Activated T-helper 1 cell treated with anti-CD3 and anti-CD28 coated beads, Interleukin-12 subunit alpha, Interleukin-12 subunit beta, Interleukin-2, Interleukin-4 antibody, amounts not matched to agents 30 ng/mL and 10 ng/mL and 1 ng/mL, durations not matched to agents 14 hours and 24 hours and 36 hours (primary cell): ENCODE measurements around the gene ATF4. TPM values are rescaled to one million over a fixed set of nuclear protein-coding genes. Genes with fewer than 3 reads are reported as not detected.
A peak's percentile ranks its signal among the peaks of the same experiment; 100 is the strongest.

Experiments used
- DNase-seq: peaks from one replicate; pipeline ENCODE4 v3.0.0; 2021; ENCODE audit warnings: low spot score
- H3K27ac Mint-ChIP-seq: one replicate; pipeline ENCODE4 v1.8.0; 2021; ENCODE audit warnings: mild to moderate bottlenecking, mixed read lengths
- H3K27me3 Mint-ChIP-seq: one replicate; pipeline ENCODE4 v1.8.0; 2022; ENCODE audit warnings: mild to moderate bottlenecking, moderate library complexity, mixed read lengths; ENCODE audit not compliant: insufficient read depth
- H3K36me3 Mint-ChIP-seq: one replicate; pipeline ENCODE4 v1.8.0; 2021; ENCODE audit warnings: low read depth, mixed read lengths
- H3K4me1 Mint-ChIP-seq: one replicate; pipeline ENCODE4 v1.8.0; 2021; ENCODE audit warnings: low read depth, mixed read lengths
- H3K4me3 Mint-ChIP-seq: one replicate; pipeline ENCODE4 v1.8.0; 2021; ENCODE audit warnings: mild to moderate bottlenecking, moderate library complexity, mixed read lengths
- H3K9me3 Mint-ChIP-seq: one replicate; pipeline ENCODE4 v1.8.0; 2021; ENCODE audit warnings: mixed read lengths
- intact Hi-C: fragments of 100-400 bp; cut with micrococcal nuclease; formaldehyde crosslinking; loops from one replicate; pipeline ENCODE4 v1.15.1; 2024
- total RNA-seq: library from RNA; stranded (reverse); gene quantifications from 2 replicates; pipeline ENCODE4 v1.2.3, GENCODE V29; 2022

ATF4 gene
- total RNA-seq, 1 donor from 2014 or later = 387 TPM

DNA sequence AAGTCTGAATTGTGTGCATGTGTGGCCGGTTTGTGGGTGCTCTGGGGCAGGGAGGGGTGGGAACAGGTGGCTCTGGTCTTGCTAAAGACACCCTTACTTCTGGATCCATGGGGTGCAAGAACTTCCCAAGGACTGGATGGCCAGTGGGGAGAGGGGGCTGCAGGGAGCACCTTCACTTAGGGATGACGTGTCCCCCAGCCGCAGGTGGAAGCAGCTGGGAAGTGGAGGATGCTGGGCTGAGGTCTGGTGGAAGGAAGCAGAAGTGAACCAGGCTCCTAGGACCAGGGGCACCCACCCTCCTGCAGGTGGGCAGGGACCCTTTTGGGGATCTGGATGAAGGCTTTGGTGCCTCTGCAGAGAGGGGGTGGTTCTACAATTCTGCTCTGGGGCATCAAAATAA is 28.2 kb upstream of the ATF4 start:
- H3K36me3 Mint-ChIP-seq = no peaks in the 10 kb centered on the region
- no peak overlapping the region for H3K4me3 Mint-ChIP-seq
- peaks cover 2% of the 10 kb centered on the region for H3K27me3 Mint-ChIP-seq
- no peak for DNase-seq
- H3K9me3 Mint-ChIP-seq = no peaks in the 10 kb centered on the region
- intact Hi-C loops = no loop called here
- peaks cover 25% of the 10 kb centered on the region for H3K4me1 Mint-ChIP-seq
- H3K27ac Mint-ChIP-seq = no peak overlapping the region

- H3K4me3 Mint-ChIP-seq = no peak overlapping the region
Observed at GRCh38 chr22:39493759-39494158, 26.6 kb upstream of the ATF4 start.

DNA sequence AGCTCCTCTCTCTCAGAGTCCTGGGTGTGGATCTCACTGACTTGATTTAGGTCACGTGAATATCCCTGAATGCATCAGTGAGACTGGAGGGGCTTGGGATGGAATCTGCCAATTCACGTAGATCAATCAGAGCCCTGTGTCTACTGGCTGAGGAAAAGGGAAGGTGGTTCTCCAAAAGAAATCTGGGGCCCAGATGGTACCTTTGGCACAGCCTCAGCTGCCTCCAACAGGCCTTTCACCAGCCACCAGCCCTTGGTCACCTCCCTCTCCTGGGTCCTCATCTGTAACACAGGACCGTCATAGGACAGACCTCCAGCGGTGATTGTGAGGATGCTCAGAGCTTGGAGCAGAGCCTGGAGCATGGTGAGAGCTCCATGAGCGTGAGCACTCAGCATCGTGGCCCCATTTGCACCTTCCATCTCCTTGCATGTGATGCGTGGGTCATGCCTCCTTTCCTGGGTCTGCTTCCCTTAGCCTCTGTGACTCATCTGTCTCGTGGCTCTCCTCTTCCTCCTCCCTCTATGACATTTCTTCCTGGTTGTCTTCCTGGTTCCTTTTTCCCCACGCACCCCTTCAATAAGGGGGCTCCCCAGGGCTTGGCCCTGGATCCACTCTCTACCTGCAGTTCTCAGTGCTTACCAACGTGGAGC is 25.8 kb upstream of the ATF4 start:
- peaks cover 5% of the 10 kb centered on the region for H3K27me3 Mint-ChIP-seq

More at GRCh38 chr22:39493759-39494158, 26.6 kb upstream of the ATF4 start:
- no peaks in the 10 kb centered on the region for H3K9me3 Mint-ChIP-seq
- H3K36me3 Mint-ChIP-seq = no peaks in the 10 kb centered on the region
- peaks cover 25% of the 10 kb centered on the region for H3K4me1 Mint-ChIP-seq
- intact Hi-C loops = loop anchor here (1.0 kb wide), 2 partner anchors 21 to 27 kb away; partner anchors contain the start of gene ATF4
- H3K27me3 Mint-ChIP-seq = peaks cover 5% of the 10 kb centered on the region
- no peak for DNase-seq
- no peak overlapping the region for H3K27ac Mint-ChIP-seq

DNA sequence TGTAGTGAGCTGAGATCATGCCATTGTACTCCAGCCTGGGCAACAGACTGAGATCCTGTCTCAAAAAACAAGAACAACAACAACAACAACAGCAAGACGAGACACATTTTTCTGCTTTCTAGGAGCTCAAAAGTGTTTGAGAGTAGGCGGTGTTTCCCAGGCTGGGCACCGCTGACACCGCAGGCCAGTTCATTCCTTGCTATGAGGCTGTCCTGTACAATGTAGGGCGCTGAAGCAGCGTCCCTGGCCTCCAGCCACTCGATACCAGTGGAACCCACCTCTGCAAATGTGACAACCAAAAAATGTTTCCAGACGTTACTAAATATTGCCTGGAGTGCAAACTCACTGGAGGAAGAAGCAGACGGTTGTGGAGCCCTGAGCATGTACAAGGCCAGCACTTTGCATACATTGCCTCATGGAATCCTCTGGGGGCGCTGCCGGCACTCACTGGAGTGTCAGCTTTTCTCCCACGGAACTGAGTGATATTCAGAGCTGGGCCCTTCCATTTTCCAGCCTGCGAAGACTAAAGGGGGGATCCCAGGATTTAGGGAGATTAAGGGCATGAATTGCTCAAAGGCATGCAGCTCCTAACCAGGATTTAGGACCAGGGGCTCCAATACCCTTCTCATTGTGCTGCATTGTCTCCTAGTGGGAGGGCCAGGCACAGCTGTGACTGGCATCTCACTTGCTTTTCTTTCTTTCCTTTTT is 24.1 kb upstream of the ATF4 start:
- H3K4me3 Mint-ChIP-seq = no peak overlapping the region
- no peaks in the 10 kb centered on the region for H3K9me3 Mint-ChIP-seq
- H3K4me1 Mint-ChIP-seq = peaks cover 16% of the 10 kb centered on the region
- no peaks in the 10 kb centered on the region for H3K36me3 Mint-ChIP-seq
- H3K27ac Mint-ChIP-seq = no peak overlapping the region
- intact Hi-C loops = loop anchor here (1.0 kb wide), 1 partner anchor 33 kb away; no protein-coding TSS in a partner anchor
- peak; percentile 40 for DNase-seq
- peaks cover 7% of the 10 kb centered on the region for H3K27me3 Mint-ChIP-seq

More for the DNA sequence above, 25.8 kb upstream of the ATF4 start:
- no peak for DNase-seq
- no peaks in the 10 kb centered on the region for H3K9me3 Mint-ChIP-seq
- no peaks in the 10 kb centered on the region for H3K36me3 Mint-ChIP-seq
- H3K4me1 Mint-ChIP-seq = peaks cover 24% of the 10 kb centered on the region
- H3K4me3 Mint-ChIP-seq = no peak overlapping the region
- intact Hi-C loops = loop anchor here (1.0 kb wide), 1 partner anchor 542 kb away; no protein-coding TSS in a partner anchor
- no peak overlapping the region for H3K27ac Mint-ChIP-seq

DNA sequence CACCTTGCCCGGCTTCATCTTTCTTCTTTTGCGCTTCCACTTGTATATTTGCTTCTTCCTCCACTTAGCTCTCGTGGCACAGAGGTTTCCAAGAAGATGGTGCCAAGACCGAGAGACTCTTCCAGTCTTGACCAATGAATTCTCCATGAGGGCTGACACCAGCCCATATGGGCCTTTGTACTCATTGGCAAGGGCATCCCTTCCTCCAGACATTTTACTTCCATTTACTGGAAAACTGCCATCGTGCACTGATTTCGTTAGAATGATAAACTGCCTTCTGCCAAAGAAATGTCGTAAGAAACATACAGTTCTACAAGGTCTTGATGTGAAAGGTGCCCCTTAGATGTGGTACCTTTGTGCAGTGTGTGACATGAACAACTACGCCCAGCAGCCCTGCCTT is 22.9 kb upstream of the ATF4 start:
- no peak for DNase-seq
- Mint-ChIP-seq H3K27me3 (peaks cover 5% of the 10 kb centered on the region), H3K9me3 (no peaks in the 10 kb centered on the region), H3K36me3 (peaks cover 2% of the 10 kb centered on the region), H3K4me1 (peaks cover 25% of the 10 kb centered on the region), H3K27ac (peak overlapping the region; percentile 40), H3K4me3 (no peak overlapping the region)
- intact Hi-C loops = no loop called here

- Mint-ChIP-seq H3K4me3 (no peak overlapping the region), H3K27me3 (peaks cover 5% of the 10 kb centered on the region), H3K27ac (no peak overlapping the region), H3K4me1 (peaks cover 24% of the 10 kb centered on the region), H3K36me3 (peaks cover 2% of the 10 kb centered on the region), H3K9me3 (no peaks in the 10 kb centered on the region)
- DNase-seq = no peak
- intact Hi-C loops = no loop called here
Observed at GRCh38 chr22:39498368-39498767, 22.0 kb upstream of the ATF4 start.

GRCh38 chr22:39498802-39499201 is 21.6 kb upstream of the ATF4 start:
- Mint-ChIP-seq H3K4me3 (no peak overlapping the region), H3K27me3 (peaks cover 5% of the 10 kb centered on the region), H3K27ac (no peak overlapping the region), H3K9me3 (no peaks in the 10 kb centered on the region), H3K36me3 (peaks cover 6% of the 10 kb centered on the region), H3K4me1 (peaks cover 24% of the 10 kb centered on the region)
- intact Hi-C loops = no loop called here
- DNase-seq = no peak

- Mint-ChIP-seq H3K4me1 (peaks cover 27% of the 10 kb centered on the region), H3K4me3 (no peak overlapping the region)
Observed at GRCh38 chr22:39500101-39500500, 20.3 kb upstream of the ATF4 start.

GRCh38 chr22:39501644-39502108 is 18.7 kb upstream of the ATF4 start:
- Mint-ChIP-seq H3K27ac (peak overlapping the region; percentile 96), H3K4me3 (peak overlapping the region; percentile 99), H3K9me3 (no peaks in the 10 kb centered on the region), H3K4me1 (peaks cover 32% of the 10 kb centered on the region), H3K36me3 (peaks cover 27% of the 10 kb centered on the region), H3K27me3 (peaks cover 5% of the 10 kb centered on the region)
- DNase-seq = no peak
- intact Hi-C loops = loop anchor here (1.0 kb wide), 2 partner anchors 19 to 31 kb away; partner anchors contain the start of genes ATF4 and RPS19BP1

More at GRCh38 chr22:39500101-39500500, 20.3 kb upstream of the ATF4 start:
- DNase-seq = no peak
- Mint-ChIP-seq H3K9me3 (no peaks in the 10 kb centered on the region), H3K27ac (no peak overlapping the region), H3K27me3 (peaks cover 5% of the 10 kb centered on the region), H3K36me3 (peaks cover 12% of the 10 kb centered on the region)
- intact Hi-C loops = no loop called here

DNA sequence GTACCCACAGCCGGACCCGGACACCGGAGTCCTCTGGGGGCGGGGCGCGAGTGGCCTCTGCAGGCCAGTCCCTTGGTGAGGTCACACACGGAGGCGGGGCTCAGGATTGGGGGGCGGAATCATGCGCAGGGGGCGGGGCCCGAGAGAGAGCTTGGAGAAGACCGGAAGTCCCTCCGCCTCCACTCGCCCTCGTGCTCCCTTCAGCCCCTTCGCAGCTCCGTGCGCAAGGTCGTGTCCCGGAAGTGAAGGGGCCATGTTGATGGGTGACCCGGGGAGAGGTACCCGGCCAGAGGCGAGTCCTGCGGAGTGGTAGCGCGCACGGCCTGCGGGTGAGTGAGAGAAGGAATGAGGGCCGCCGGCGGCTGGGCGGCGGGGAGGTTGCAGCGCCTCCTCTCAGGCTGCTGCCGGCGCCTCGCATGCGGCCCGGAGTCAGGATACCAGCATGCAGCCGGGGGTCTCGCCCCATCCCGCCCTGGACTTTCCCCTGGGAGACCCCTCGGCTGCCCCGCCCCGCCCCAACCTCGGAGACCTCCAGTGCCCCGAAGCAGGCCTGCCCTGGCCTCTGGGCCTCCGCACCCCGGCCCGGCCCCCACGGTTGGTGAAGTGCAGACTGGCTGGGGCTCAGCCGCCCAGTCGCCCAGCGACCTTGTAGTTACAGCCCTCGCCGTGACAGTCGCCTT is 18.1 kb upstream of the ATF4 start, which contains the start of gene MIEF1:
TSS of gene MIEF1 (plus strand) at position 182 of the 680 bp plus-strand sequence. CDS start 9,005 bp downstream, outside the sequence.
- peaks cover 30% of the 10 kb centered on the region for H3K36me3 Mint-ChIP-seq
- intact Hi-C loops = loop anchor here (1.0 kb wide), 2 partner anchors 18 to 30 kb away; partner anchors contain the start of genes ATF4 and RPS19BP1
- H3K4me3 Mint-ChIP-seq = peak within 1 kb of the TSS; percentile 99
- peaks cover 34% of the 10 kb centered on the region for H3K4me1 Mint-ChIP-seq
- DNase-seq = peak; percentile 89
- peak within 1 kb of the TSS; percentile 96 for H3K27ac Mint-ChIP-seq
- peaks cover 5% of the 10 kb centered on the region for H3K27me3 Mint-ChIP-seq
- no peaks in the 10 kb centered on the region for H3K9me3 Mint-ChIP-seq

DNA sequence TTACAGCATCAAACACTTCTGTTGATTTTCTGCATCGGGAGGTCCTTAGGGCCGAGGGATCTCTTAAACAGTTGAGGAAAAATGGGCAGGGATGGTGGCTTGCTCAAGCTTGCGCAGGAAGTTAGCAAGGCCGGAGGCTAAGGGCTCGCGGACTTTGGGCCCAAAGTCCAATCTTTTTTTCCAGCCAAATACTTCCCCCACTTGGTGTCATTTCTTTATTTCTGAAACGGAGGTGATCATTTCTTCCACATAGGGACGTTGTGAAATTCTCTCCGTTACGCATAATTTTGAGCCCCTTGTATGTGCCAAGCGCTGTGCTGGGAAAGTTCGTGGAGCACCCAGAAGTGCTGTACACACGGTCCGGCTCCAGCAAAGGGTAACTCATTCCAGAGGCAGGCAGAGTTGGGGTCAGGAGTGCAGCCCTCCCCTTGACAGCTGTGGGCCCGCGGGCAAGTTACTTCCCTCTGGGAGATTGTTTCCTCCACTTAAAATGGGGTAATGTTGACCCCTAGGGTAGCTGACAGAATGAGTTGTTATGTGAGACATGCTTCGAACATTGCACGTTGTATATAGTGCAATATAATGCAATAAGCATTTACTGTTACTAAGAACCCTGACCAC is 17.5 kb upstream of the ATF4 start:
- peak overlapping the region; percentile 63 for H3K27ac Mint-ChIP-seq
- H3K36me3 Mint-ChIP-seq = peaks cover 30% of the 10 kb centered on the region
- H3K4me1 Mint-ChIP-seq = peaks cover 34% of the 10 kb centered on the region
- peak overlapping the region; percentile 99 for H3K4me3 Mint-ChIP-seq
- intact Hi-C loops = loop anchor here (1.0 kb wide), 2 partner anchors 17 to 29 kb away; partner anchors contain the start of genes ATF4 and RPS19BP1
- DNase-seq = no peak
- H3K27me3 Mint-ChIP-seq = peaks cover 5% of the 10 kb centered on the region
- H3K9me3 Mint-ChIP-seq = no peaks in the 10 kb centered on the region

DNA sequence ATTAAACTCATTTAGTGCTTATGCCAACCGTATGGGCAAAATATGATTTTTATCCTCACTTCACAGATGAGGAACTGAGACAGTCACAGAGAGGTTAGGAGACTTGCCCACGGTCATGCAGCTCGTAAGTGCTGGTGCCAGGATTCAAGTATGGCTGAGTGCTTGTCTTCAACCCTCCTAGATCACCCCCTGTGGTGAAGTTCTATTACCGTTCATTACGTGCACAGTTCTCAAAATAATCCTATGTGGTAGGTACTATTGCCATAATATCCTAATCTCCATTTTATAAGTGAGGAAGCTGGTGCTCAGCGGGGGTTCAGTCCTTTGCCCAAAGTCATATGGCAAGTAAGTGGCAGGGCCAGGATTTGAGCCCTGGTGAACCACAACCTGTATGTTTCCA is 16.7 kb upstream of the ATF4 start:
- no peak for DNase-seq
- no peaks in the 10 kb centered on the region for H3K9me3 Mint-ChIP-seq
- H3K4me1 Mint-ChIP-seq = peaks cover 41% of the 10 kb centered on the region
- peaks cover 2% of the 10 kb centered on the region for H3K27me3 Mint-ChIP-seq
- peak overlapping the region; percentile 30 for H3K27ac Mint-ChIP-seq
- H3K36me3 Mint-ChIP-seq = peaks cover 36% of the 10 kb centered on the region
- peak overlapping the region; percentile 99 for H3K4me3 Mint-ChIP-seq
- intact Hi-C loops = no loop called here
